ENCODE data around the gene ZNF692. TPM values are rescaled to one million over a fixed set of nuclear protein-coding genes. Genes with fewer than 3 reads are reported as not detected.

Gene ZNF692
- total and polyA plus RNA-seq, 2 of the 13 experiments (the other 11 are each of a cell fraction or from before 2014, with no cell fraction given) = 27.3 to 45.8 TPM

- TF ChIP-seq ZFP91 (CRISPR knock-in tag; IDR thresholded peaks at IDR 0.05; ENCODE audit: borderline replicate concordance) (no peak), TOPORS (CRISPR knock-in tag; IDR thresholded peaks at IDR 0.05) (no peak), NCOR1 (IDR thresholded peaks at IDR 0.05; ENCODE audit: borderline replicate concordance, low read length) (no peak), SMAD3 (CRISPR knock-in tag; IDR thresholded peaks at IDR 0.05) (0 out of 2 replicates have a peak, but pooled peaks have one; percentile 21), PHF20 (CRISPR knock-in tag; IDR thresholded peaks at IDR 0.05) (no peak), ATF6 (CRISPR knock-in tag; conservative IDR thresholded peaks at IDR 0.05) (no peak), ZNF552 (CRISPR knock-in tag; IDR thresholded peaks at IDR 0.05; ENCODE audit: borderline replicate concordance) (peak; percentile 54; the same call in 1 of the 2 replicates), KLF6 (CRISPR knock-in tag; IDR thresholded peaks at IDR 0.05) (peak; percentile 53; the same call in 1 of the 2 replicates), YY1 (IDR thresholded peaks at IDR 0.05; ENCODE audit: insufficient read depth, insufficient replicate concordance, low read depth, low read length) (peak; percentile 29), CCDC6 (CRISPR knock-in tag; IDR thresholded peaks at IDR 0.05) (peak; percentile 73; the same call in 1 of the 2 replicates), AKNA (CRISPR knock-in tag; IDR thresholded peaks at IDR 0.05; ENCODE audit: borderline replicate concordance) (no peak), GABPB1 (CRISPR knock-in tag; IDR thresholded peaks at IDR 0.05) (peak; percentile 79), THAP8 (CRISPR knock-in tag; IDR thresholded peaks at IDR 0.05; ENCODE audit: borderline replicate concordance) (no peak), HMG20A (CRISPR knock-in tag; IDR thresholded peaks at IDR 0.05; ENCODE audit: borderline replicate concordance) (no peak), ZIK1 (CRISPR knock-in tag; IDR thresholded peaks at IDR 0.05; ENCODE audit: borderline replicate concordance, low read depth) (peak; percentile 48; the same call in 1 of the 2 replicates), AGO2 (optimal IDR thresholded peaks at IDR 0.05; ENCODE audit: low read depth, low read length) (no peak), GLMP (CRISPR knock-in tag; IDR thresholded peaks at IDR 0.05; ENCODE audit: borderline replicate concordance) (no peak), ZNF629 (CRISPR knock-in tag; conservative IDR thresholded peaks at IDR 0.05) (peak; percentile 37; the same call in 1 of the 2 replicates)
These were observed 21.0 kb downstream of the ZNF692 start, which contains the start of gene ZNF672 (continued) for GRCh38 chr1:248837781-248838356.

Measured in HepG2 (cell line).